AG09309 (cell line): ENCODE results near the gene POFUT1.
A peak's percentile ranks its signal among the peaks of the same experiment; 100 is the strongest.

Experiments used
- DNase-seq: peaks from one replicate; pipeline ENCODE4 v3.0.0-alpha.2; 2010; ENCODE audit warnings: low read depth
- H3K4me3 ChIP-seq: 2 replicates; pipeline ENCODE4 v1.5.1; 2011; ENCODE audit warnings: mild to moderate bottlenecking, low read depth, low read length, moderate library complexity; ENCODE audit not compliant: control insufficient read depth
- CTCF ChIP-seq: IDR thresholded peaks from 2 replicates; pipeline ENCODE4 v1.5.1; 2011; ENCODE audit warnings: mild to moderate bottlenecking, low read depth, low read length, inconsistent platforms; ENCODE audit not compliant: insufficient read depth, control insufficient read depth; ENCODE audit errors: missing control alignments

The POFUT1 gene

GRCh38 chr20:32277361-32278198, 69.9 kb downstream of the POFUT1 start, which contains the start of gene KIF3B:
Gene KIF3B, plus strand, starts transcription at chr20:32277651. Its CDS starts 32,127 bp downstream, at chr20:32309778.
- peak; percentile 61 for DNase-seq
- H3K4me3 ChIP-seq = peak within 1 kb of the TSS; percentile 99
- TF ChIP-seq CTCF = no peak

- TF ChIP-seq CTCF = no peak
- DNase-seq = no peak
- H3K4me3 ChIP-seq = peak overlapping the region; percentile 99
These were observed 70.5 kb downstream of the POFUT1 start for GRCh38 chr20:32278199-32278643.

- no peak for TF ChIP-seq CTCF
- no peak overlapping the region for H3K4me3 ChIP-seq
- DNase-seq = no peak
These were observed 74.0 kb downstream of the POFUT1 start for GRCh38 chr20:32281711-32282110.

DNA sequence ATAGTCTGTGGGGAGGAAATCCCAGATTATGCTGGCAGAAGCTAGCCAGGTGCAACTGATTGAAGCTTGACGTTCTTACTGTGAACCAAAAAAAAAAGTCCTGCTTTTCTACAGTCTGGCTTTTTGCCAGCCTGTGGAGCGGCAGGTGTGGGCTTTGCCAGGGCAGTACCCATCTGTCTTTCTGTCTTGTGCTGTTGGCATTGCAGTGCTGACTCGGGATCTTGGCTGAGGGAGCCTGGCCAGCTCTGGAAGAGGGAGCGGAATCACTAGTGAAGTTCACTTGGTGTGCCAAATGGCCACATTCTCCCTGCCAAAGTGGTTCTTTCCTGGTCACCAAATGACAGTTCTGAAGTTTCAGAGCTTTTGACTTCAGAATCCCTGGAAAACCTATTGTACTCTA, 74.8 kb downstream of the POFUT1 start:
- no peak for DNase-seq
- H3K4me3 ChIP-seq = no peak overlapping the region
- TF ChIP-seq CTCF = no peak

DNA sequence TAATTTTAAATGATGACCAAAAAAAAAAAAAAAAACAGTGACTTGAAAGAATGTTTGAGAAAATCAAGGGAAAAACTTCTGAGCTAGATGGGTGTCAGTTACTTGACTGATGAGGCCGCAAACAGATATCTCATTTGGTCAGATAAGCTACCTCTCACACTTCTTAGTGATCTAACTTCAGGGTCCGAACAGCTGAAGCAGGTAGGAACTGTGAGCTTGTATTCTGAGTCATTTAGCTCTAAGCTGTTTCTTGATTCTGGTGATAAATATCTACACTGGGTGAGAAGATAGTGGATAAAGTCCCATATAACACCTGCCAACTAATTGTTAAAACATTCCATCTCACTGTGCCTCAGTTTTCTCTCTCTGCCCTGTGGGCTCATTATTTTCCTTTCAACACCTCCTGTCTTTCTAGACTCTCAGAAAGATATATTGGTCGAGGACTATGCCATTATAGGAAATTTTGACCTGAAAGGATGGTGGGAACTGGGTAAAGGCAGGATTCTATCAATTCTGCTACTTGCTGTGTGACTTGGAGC, 77.5 kb downstream of the POFUT1 start:
- no peak for TF ChIP-seq CTCF
- no peak overlapping the region for H3K4me3 ChIP-seq
- no peak for DNase-seq

GRCh38 chr20:32285621-32286371, 78.1 kb downstream of the POFUT1 start:
- no peak for TF ChIP-seq CTCF
- H3K4me3 ChIP-seq = no peak overlapping the region
- DNase-seq = no peak
